CD14-positive monocyte (primary cell): ENCODE measurements around the gene NFKBIL1. TPM values are rescaled to one million over a fixed set of nuclear protein-coding genes. Genes with fewer than 3 reads are reported as not detected.
A peak's percentile ranks its signal among the peaks of the same experiment; 100 is the strongest.

Experiments used
- DNase-seq, 3 donors: peaks; one replicate each; pipeline ENCODE4 v3.0.0-alpha.2; 2011 to 2022
- H2AFZ ChIP-seq: 2 replicates; pipeline ENCODE4 v1.6.0; 2012; ENCODE audit warnings: mild to moderate bottlenecking, low read depth, low read length, inconsistent platforms; ENCODE audit not compliant: insufficient read depth, poor library complexity, severe bottlenecking
- H3K27ac ChIP-seq, 2 donors: 1 replicate in 1 of 2; 2 replicates in 1 of 2; pipeline ENCODE4 v1.5.1; 2012 to 2013; ENCODE audit warnings: low read length in 2 of 2, control low read depth in 1 of 2, inconsistent platforms in 1 of 2, low read depth in 1 of 2, mild to moderate bottlenecking in 1 of 2
- H3K27me3 ChIP-seq, 2 donors: one replicate each; pipeline versions ENCODE4 v1.6.0 to v1.6.1; 2011 to 2013; ENCODE audit warnings: low read length in 2 of 2; ENCODE audit not compliant: control insufficient read depth in 2 of 2, insufficient read depth in 2 of 2
- H3K36me3 ChIP-seq, 2 donors: replicated peaks in 1 of 2; 1 replicate in 1 of 2; 2 replicates in 1 of 2; pipeline versions ENCODE4 v1.5.1 to v1.6.1; 2012 to 2013; ENCODE audit warnings: low read length in 2 of 2, control low read depth in 1 of 2, inconsistent platforms in 1 of 2, mild to moderate bottlenecking in 1 of 2; ENCODE audit not compliant: insufficient read depth in 2 of 2, control insufficient read depth in 1 of 2
- H3K4me1 ChIP-seq, 2 donors: 1 replicate in 1 of 2; 2 replicates in 1 of 2; pipeline versions ENCODE4 v1.5.1 to v1.6.1; 2012 to 2013; ENCODE audit warnings: low read length in 2 of 2, control low read depth in 1 of 2, inconsistent platforms in 1 of 2, mild to moderate bottlenecking in 1 of 2, moderate library complexity in 1 of 2; ENCODE audit not compliant: insufficient read depth in 2 of 2, control insufficient read depth in 1 of 2
- H3K4me2 ChIP-seq: replicated peaks from 2 replicates; pipeline ENCODE3; 2012; ENCODE audit warnings: low read length, moderate library complexity, mild to moderate bottlenecking; ENCODE audit not compliant: poor library complexity, severe bottlenecking; ENCODE audit errors: extremely low read depth
- H3K4me3 ChIP-seq, 3 experiments: fragments of 200-600 bp in 1 of 3; sonication (generic) in 1 of 3; replicated peaks in 1 of 3; 1 replicate in 2 of 3; 2 replicates in 1 of 3; pipeline ENCODE4 v1.5.1; 2011 to 2013; ENCODE audit warnings: low read length in 3 of 3, mild to moderate bottlenecking in 3 of 3, control low read depth in 2 of 3, low read depth in 2 of 3, inconsistent platforms in 1 of 3, moderate library complexity in 1 of 3
- H3K79me2 ChIP-seq: 2 replicates; pipeline ENCODE4 v1.6.0; 2012; ENCODE audit warnings: mild to moderate bottlenecking, control low read depth, inconsistent platforms, low read length, moderate library complexity; ENCODE audit not compliant: insufficient read depth
- H3K9ac ChIP-seq: 2 replicates; pipeline ENCODE4 v1.6.0; 2017; ENCODE audit warnings: low read length, mild to moderate bottlenecking; ENCODE audit not compliant: insufficient read depth, poor library complexity, severe bottlenecking
- H3K9me3 ChIP-seq, 2 donors: replicated peaks in 1 of 2; 1 replicate in 1 of 2; 2 replicates in 1 of 2; pipeline versions ENCODE4 v1.5.1 to v1.6.1; 2012 to 2013; ENCODE audit warnings: low read length in 2 of 2, control low read depth in 1 of 2; ENCODE audit not compliant: control insufficient read depth in 1 of 2, insufficient read depth in 1 of 2
- H4K20me1 ChIP-seq: 2 replicates; pipeline ENCODE4 v1.6.0; 2012; ENCODE audit warnings: mild to moderate bottlenecking, low read length, control low read depth, moderate library complexity; ENCODE audit not compliant: insufficient read depth
- H3K27ac Mint-ChIP-seq, 7 donors: one replicate each; pipeline ENCODE4 v1.8.0; 2020; ENCODE audit warnings: mild to moderate bottlenecking in 7 of 7, mixed read lengths in 7 of 7, moderate library complexity in 6 of 7, inconsistent platforms in 2 of 7
- H3K27me3 Mint-ChIP-seq, 3 donors: one replicate each; pipeline ENCODE4 v1.8.0; 2021 to 2022; ENCODE audit warnings: low read depth in 3 of 3, mild to moderate bottlenecking in 3 of 3, mixed read lengths in 3 of 3, moderate library complexity in 3 of 3, inconsistent platforms in 1 of 3
- H3K36me3 Mint-ChIP-seq, 2 donors: one replicate each; pipeline ENCODE4 v1.8.0; 2020; ENCODE audit warnings: mixed read lengths in 2 of 2, inconsistent platforms in 1 of 2, mild to moderate bottlenecking in 1 of 2
- H3K4me1 Mint-ChIP-seq: one replicate; pipeline ENCODE4 v1.8.0; 2020; ENCODE audit warnings: mild to moderate bottlenecking, mixed read lengths
- H3K4me3 Mint-ChIP-seq, 2 donors: one replicate each; pipeline ENCODE4 v1.8.0; 2020; ENCODE audit warnings: mild to moderate bottlenecking in 2 of 2, mixed read lengths in 2 of 2, moderate library complexity in 1 of 2
- H3K9me3 Mint-ChIP-seq, 7 donors: one replicate each; pipeline ENCODE4 v1.8.0; 2020 to 2022; ENCODE audit warnings: mixed read lengths in 7 of 7, mild to moderate bottlenecking in 6 of 7, moderate library complexity in 6 of 7, inconsistent platforms in 2 of 7
- CTCF ChIP-seq: fragments of 200-600 bp; IDR thresholded peaks from one replicate; pipeline ENCODE4 v1.8.0; 2022; ENCODE audit warnings: antibody characterized with exemption, mild to moderate bottlenecking
- WGBS: methylation state at CpG from one replicate; pipeline ENCODE4 v1.1.5; 2013; ENCODE audit warnings: missing lambda C conversion rate; ENCODE audit not compliant: insufficient coverage; 5-methylcytosine and 5-hydroxymethylcytosine counted together
- intact Hi-C, 2 donors: fragments of 100-400 bp; cut with micrococcal nuclease; formaldehyde crosslinking; loops; one replicate each; pipeline versions ENCODE4 v1.15.0 to v1.15.1; 2023
- polyA plus RNA-seq, 3 donors: library from polyadenylated mRNA; depleted of rRNA in 1 of 3; unstranded in 2 of 3; stranded (reverse) in 1 of 3; fragments of 300-500 nt in 2 of 3; fragments of >200 nt in 1 of 3; fragmentation: Illumina TruSeq in 2 of 3; gene quantifications; 1 replicate in 2 of 3; 2 replicates in 1 of 3; pipeline ENCODE4 v1.2.3, GENCODE V29; 2012 to 2021

The NFKBIL1 gene
- polyA plus RNA-seq, 3 donors, result 7.7 to 10.3 (median 8.0) TPM

DNA sequence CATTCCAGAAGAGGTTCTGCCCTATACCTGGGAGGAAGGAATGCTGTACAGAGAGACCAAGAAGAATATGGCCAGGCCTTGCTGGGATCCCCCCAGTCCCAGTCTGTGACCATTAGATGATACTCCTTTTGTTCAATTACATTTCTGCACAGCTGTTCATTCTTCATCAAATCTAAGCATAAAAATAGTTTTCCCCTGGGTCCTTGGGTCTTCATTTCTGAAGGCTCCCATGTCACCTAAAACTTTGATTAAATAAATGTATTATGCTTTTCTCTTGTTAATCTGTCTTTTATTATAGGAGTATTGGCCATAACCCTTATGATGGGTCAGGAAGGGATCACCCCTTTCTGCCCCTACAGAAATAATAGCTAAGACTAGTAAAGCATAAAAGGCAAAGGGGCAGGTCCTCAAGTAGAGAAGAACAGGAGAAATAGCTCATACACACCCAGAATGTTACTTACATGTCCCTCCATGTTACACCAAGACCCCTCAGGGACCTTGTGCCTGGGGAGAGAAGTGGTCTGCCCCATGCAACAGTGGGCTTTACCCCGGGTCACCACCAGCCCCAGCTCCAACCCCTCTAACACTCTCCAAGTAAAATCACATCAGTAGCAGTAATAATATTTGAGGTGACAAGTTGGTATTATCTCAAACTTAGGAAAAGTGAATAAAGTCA, 22.6 kb downstream of the NFKBIL1 start:
- no peak overlapping the region for H3K4me3 Mint-ChIP-seq
- peaks cover 1 to 5% (median 3%) of the 10 kb centered on the region in 3 donors for H3K27me3 Mint-ChIP-seq
- Histone ChIP-seq H3K27ac (no peak overlapping the region), H4K20me1 (no peaks in the 10 kb centered on the region), H3K9ac (no peak overlapping the region), H3K36me3 (no peaks in the 10 kb centered on the region), H3K4me1 (peaks cover 36 to 38% of the 10 kb centered on the region in 2 donors), H3K4me2 (no peak overlapping the region), H2AFZ (no peak overlapping the region), H3K4me3 (no peak overlapping the region), H3K79me2 (no peaks in the 10 kb centered on the region), H3K27me3 (no peaks in the 10 kb centered on the region), H3K9me3 (no peaks in the 10 kb centered on the region)
- H3K9me3 Mint-ChIP-seq, result peaks cover 0 to 2% (median 0%) of the 10 kb centered on the region in 7 donors
- H3K36me3 Mint-ChIP-seq, result peaks cover 3 to 4% of the 10 kb centered on the region in 2 donors
- H3K27ac Mint-ChIP-seq, result peak overlapping the region in 3 of 7 donors; percentile 97 to 99 (median 98)
- peaks cover 58% of the 10 kb centered on the region for H3K4me1 Mint-ChIP-seq
- WGBS, result no CpG with 5 or more reads among the region's 1 CpG
- no peak for DNase-seq
- TF ChIP-seq CTCF, result no peak
- intact Hi-C loops, result no loop called here

GRCh38 chr6:31572041-31572911, 24.9 kb downstream of the NFKBIL1 start, which contains the start of gene LTA:
LTA (plus strand) TSS chr6:31572289; CDS start chr6:31572743, 454 bp downstream.
- Histone ChIP-seq H3K27me3 (no peaks in the 10 kb centered on the region), H2AFZ (no peak within 1 kb of the TSS), H3K27ac (no peak within 1 kb of the TSS), H3K4me3 (no peak within 1 kb of the TSS), H3K36me3 (peaks cover 5 to 7% of the 10 kb centered on the region in 2 donors), H3K4me1 (peaks cover 54 to 58% of the 10 kb centered on the region in 2 donors), H3K79me2 (peaks cover 21% of the 10 kb centered on the region), H4K20me1 (peaks cover 17% of the 10 kb centered on the region), H3K4me2 (no peak within 1 kb of the TSS), H3K9me3 (no peaks in the 10 kb centered on the region), H3K9ac (no peak within 1 kb of the TSS)
- WGBS, result 77% methylated on average over 18 of the region's 27 CpGs
- intact Hi-C loops, result no loop called here
- Mint-ChIP-seq H3K9me3 (peaks cover 0 to 3% (median 0%) of the 10 kb centered on the region in 7 donors), H3K4me3 (peak within 1 kb of the TSS in 1 of 2 donors; percentile 65), H3K36me3 (peaks cover 15 to 16% of the 10 kb centered on the region in 2 donors), H3K4me1 (peaks cover 72% of the 10 kb centered on the region), H3K27me3 (peaks cover 1 to 5% (median 3%) of the 10 kb centered on the region in 3 donors), H3K27ac (peak within 1 kb of the TSS in 4 of 7 donors; percentile 0 to 90 (median 69))
- no peak for TF ChIP-seq CTCF
- no peak for DNase-seq
